Upper lobe of right lung (tissue), 1 donor: Measurements from ENCODE around the gene GLIS2. TPM values are rescaled to one million over a fixed set of nuclear protein-coding genes. Genes with fewer than 3 reads are reported as not detected.

Experiments used
- ATAC-seq: fragments of 200-7000 bp; cut with Tn5 transposase; one replicate; pipeline ENCODE4 v1.9.1; 2020; ENCODE audit warnings: mild to moderate bottlenecking, moderate library complexity
- DNase-seq: peaks from one replicate; pipeline ENCODE4 v3.0.0-alpha.2; 2020
- H3K27ac ChIP-seq: fragments of 200-600 bp; one replicate; pipeline ENCODE4 v1.8.0; 2022
- H3K27me3 ChIP-seq: fragments of 200-600 bp; one replicate; pipeline ENCODE4 v1.8.0; 2022; ENCODE audit warnings: mild to moderate bottlenecking
- H3K36me3 ChIP-seq: fragments of 200-600 bp; one replicate; pipeline ENCODE4 v1.8.0; 2022
- H3K4me1 ChIP-seq: fragments of 200-600 bp; one replicate; pipeline ENCODE4 v1.8.0; 2022
- H3K4me3 ChIP-seq: fragments of 200-600 bp; one replicate; pipeline ENCODE4 v1.8.0; 2022; ENCODE audit warnings: mild to moderate bottlenecking
- H3K9me3 ChIP-seq: fragments of 200-600 bp; one replicate; pipeline ENCODE4 v1.8.0; 2022
- CTCF ChIP-seq: fragments of 200-600 bp; IDR thresholded peaks from one replicate; pipeline ENCODE4 v1.8.0; 2022; ENCODE audit warnings: antibody characterized with exemption
- intact Hi-C: fragments of 100-400 bp; cut with DNase I; formaldehyde crosslinking; loops from one replicate; pipeline ENCODE4 v1.11.0; 2022
- total RNA-seq: library from RNA; stranded (reverse); fragmentation: NEBNext Ultra II Directional; extraction: Animal tissue kit (Norgen Biotek cat#: 25700); gene quantifications from one replicate; pipeline ENCODE4 v1.2.1, GENCODE V29; 2021
- donor health status: DM: no; HTN: yes; CAD: no; lungs with severe emphysema.

The GLIS2 gene
- total RNA-seq, 1 donor from 2014 or later = 34.1 TPM

- TF ChIP-seq CTCF = no peak
- intact Hi-C loops = no loop called here
- Histone ChIP-seq H3K4me1 (peaks cover 66% of the 10 kb centered on the region), H3K27me3 (no peaks in the 10 kb centered on the region), H3K27ac (peak overlapping the region; percentile 82), H3K36me3 (peaks cover 7% of the 10 kb centered on the region), H3K9me3 (no peaks in the 10 kb centered on the region), H3K4me3 (peak overlapping the region; percentile 29)
- no peak for DNase-seq
- no peak for ATAC-seq
These were observed 59.9 kb downstream of the GLIS2 start for GRCh38 chr16:4375717-4376116.

- Histone ChIP-seq H3K27ac (peak overlapping the region; percentile 82), H3K9me3 (no peaks in the 10 kb centered on the region), H3K4me3 (peak overlapping the region; percentile 29), H3K27me3 (no peaks in the 10 kb centered on the region), H3K4me1 (peaks cover 60% of the 10 kb centered on the region), H3K36me3 (peaks cover 13% of the 10 kb centered on the region)
- DNase-seq (peak; percentile 94), ATAC-seq (peak; percentile 64)
- intact Hi-C loops = no loop called here
- TF ChIP-seq CTCF = no peak
These were observed 60.4 kb downstream of the GLIS2 start for GRCh38 chr16:4376126-4376892.

- H3K27ac ChIP-seq = peak overlapping the region; percentile 82
- H3K27me3 ChIP-seq = no peaks in the 10 kb centered on the region
- intact Hi-C loops = no loop called here
- H3K4me1 ChIP-seq = peaks cover 57% of the 10 kb centered on the region
- peaks cover 19% of the 10 kb centered on the region for H3K36me3 ChIP-seq
- TF ChIP-seq CTCF = no peak
- DNase-seq (no peak), ATAC-seq (no peak)
- no peak overlapping the region for H3K4me3 ChIP-seq
- no peaks in the 10 kb centered on the region for H3K9me3 ChIP-seq
These were observed 61.2 kb downstream of the GLIS2 start for GRCh38 chr16:4376893-4377572.

GRCh38 chr16:4377573-4378154 is 61.8 kb downstream of the GLIS2 start:
- Histone ChIP-seq H3K9me3 (no peaks in the 10 kb centered on the region), H3K27me3 (no peaks in the 10 kb centered on the region), H3K4me1 (peaks cover 51% of the 10 kb centered on the region), H3K27ac (peak overlapping the region; percentile 36), H3K36me3 (peaks cover 26% of the 10 kb centered on the region), H3K4me3 (no peak overlapping the region)
- no peak for ATAC-seq
- DNase-seq = no peak
- intact Hi-C loops = no loop called here
- no peak for TF ChIP-seq CTCF

GRCh38 chr16:4378161-4378666 is 62.3 kb downstream of the GLIS2 start:
- H3K27ac ChIP-seq = peak overlapping the region; percentile 36
- H3K4me3 ChIP-seq = no peak overlapping the region
- H3K36me3 ChIP-seq = peaks cover 31% of the 10 kb centered on the region
- ATAC-seq = no peak
- intact Hi-C loops = no loop called here
- H3K27me3 ChIP-seq = no peaks in the 10 kb centered on the region
- H3K9me3 ChIP-seq = no peaks in the 10 kb centered on the region
- no peak for DNase-seq
- TF ChIP-seq CTCF = no peak
- H3K4me1 ChIP-seq = peaks cover 45% of the 10 kb centered on the region
